Smooth muscle cell (in vitro differentiated cells): ENCODE measurements around the gene LMF2. TPM values are rescaled to one million over a fixed set of nuclear protein-coding genes. Genes with fewer than 3 reads are reported as not detected.
"Not testable (repeated sequence)": the region's sequence is repeated elsewhere in the genome, so short reads cannot be mapped to it uniquely, and the experiment has no call there.

ENCODE experiments used
- DNase-seq: peaks from one replicate; lab custom pipeline; 2025; ENCODE audit not compliant: unreplicated experiment; lab: John Stamatoyannopoulos, UW
- H2AFZ ChIP-seq: fragments of 200-600 bp; sonication (generic); 2 replicates; pipeline ENCODE4 v1.6.0; 2016; ENCODE audit warnings: antibody characterized with exemption, low read depth, mild to moderate bottlenecking
- H3F3A ChIP-seq: fragments of 200-600 bp; sonication (generic); 2 replicates; pipeline ENCODE4 v1.6.0; 2017; ENCODE audit warnings: antibody characterized with exemption, low read depth
- H3K27ac ChIP-seq: fragments of 200-600 bp; sonication (generic); 2 replicates; pipeline ENCODE4 v1.5.1; 2016; ENCODE audit warnings: low read depth, mild to moderate bottlenecking
- H3K27me3 ChIP-seq: fragments of 200-600 bp; sonication (generic); 2 replicates; pipeline ENCODE4 v1.6.1; 2016; ENCODE audit warnings: low read depth, mild to moderate bottlenecking
- H3K36me3 ChIP-seq: fragments of 200-600 bp; sonication (generic); 2 replicates; pipeline ENCODE4 v1.5.1; 2016; ENCODE audit warnings: low read depth
- H3K4me1 ChIP-seq: fragments of 200-600 bp; sonication (generic); 2 replicates; pipeline ENCODE4 v1.5.1; 2016; ENCODE audit warnings: low read depth
- H3K4me2 ChIP-seq: fragments of 200-600 bp; sonication (generic); 2 replicates; pipeline ENCODE4 v1.6.0; 2016; ENCODE audit warnings: mild to moderate bottlenecking
- H3K4me3 ChIP-seq: fragments of 200-600 bp; sonication (generic); 2 replicates; pipeline ENCODE4 v1.5.1; 2016; ENCODE audit warnings: mild to moderate bottlenecking
- H3K79me2 ChIP-seq: fragments of 200-600 bp; sonication (generic); 2 replicates; pipeline ENCODE4 v1.6.0; 2016; ENCODE audit warnings: low read depth, mild to moderate bottlenecking
- H3K9ac ChIP-seq: fragments of 200-600 bp; sonication (generic); 2 replicates; pipeline ENCODE4 v1.6.0; 2016; ENCODE audit warnings: low read depth
- H3K9me3 ChIP-seq: fragments of 200-600 bp; sonication (generic); replicated peaks from 2 replicates; pipeline ENCODE4 v1.5.1; 2016; ENCODE audit warnings: low read depth
- H4K20me1 ChIP-seq: fragments of 200-600 bp; sonication (generic); 2 replicates; pipeline ENCODE4 v1.6.0; 2016; ENCODE audit warnings: low read depth
- WGBS: methylation state at CpG from one replicate; pipeline ENCODE4 v1.1.7; 2016; ENCODE audit warnings: low lambda C conversion rate; 5-methylcytosine and 5-hydroxymethylcytosine counted together
- polyA plus RNA-seq: library from polyadenylated mRNA; unstranded; fragments of >200 nt; fragmentation: Nextera tagmentation; extraction: Ambion mirVana; gene quantifications from 2 replicates; pipeline ENCODE4 v1.2.1, GENCODE V29; 2016
- total RNA-seq: library from RNA; depleted of rRNA; stranded (reverse); fragments of >200 nt; gene quantifications from 2 replicates; pipeline ENCODE4 v1.2.3, GENCODE V29; 2014
- TF ChIP-seq, protein P1 (sequence below): fragments of 200-600 bp; sonication (generic); IDR thresholded peaks from 2 replicates; pipeline ENCODE4 v1.5.1; 2017; ENCODE audit warnings: borderline replicate concordance, mild to moderate bottlenecking, antibody characterized with exemption; ENCODE audit not compliant: insufficient read depth, poor library complexity, severe bottlenecking

The LMF2 gene
- total and polyA plus RNA-seq, 2 experiments from 2014 or later: 53.5 to 130 TPM

- H2AFZ ChIP-seq: no peak overlapping the region
- H3K4me3 ChIP-seq: no peak overlapping the region
- no peaks in the 10 kb centered on the region for H4K20me1 ChIP-seq
- no peaks in the 10 kb centered on the region for H3K36me3 ChIP-seq
- no peak for DNase-seq
- TF ChIP-seq, protein P1, sequence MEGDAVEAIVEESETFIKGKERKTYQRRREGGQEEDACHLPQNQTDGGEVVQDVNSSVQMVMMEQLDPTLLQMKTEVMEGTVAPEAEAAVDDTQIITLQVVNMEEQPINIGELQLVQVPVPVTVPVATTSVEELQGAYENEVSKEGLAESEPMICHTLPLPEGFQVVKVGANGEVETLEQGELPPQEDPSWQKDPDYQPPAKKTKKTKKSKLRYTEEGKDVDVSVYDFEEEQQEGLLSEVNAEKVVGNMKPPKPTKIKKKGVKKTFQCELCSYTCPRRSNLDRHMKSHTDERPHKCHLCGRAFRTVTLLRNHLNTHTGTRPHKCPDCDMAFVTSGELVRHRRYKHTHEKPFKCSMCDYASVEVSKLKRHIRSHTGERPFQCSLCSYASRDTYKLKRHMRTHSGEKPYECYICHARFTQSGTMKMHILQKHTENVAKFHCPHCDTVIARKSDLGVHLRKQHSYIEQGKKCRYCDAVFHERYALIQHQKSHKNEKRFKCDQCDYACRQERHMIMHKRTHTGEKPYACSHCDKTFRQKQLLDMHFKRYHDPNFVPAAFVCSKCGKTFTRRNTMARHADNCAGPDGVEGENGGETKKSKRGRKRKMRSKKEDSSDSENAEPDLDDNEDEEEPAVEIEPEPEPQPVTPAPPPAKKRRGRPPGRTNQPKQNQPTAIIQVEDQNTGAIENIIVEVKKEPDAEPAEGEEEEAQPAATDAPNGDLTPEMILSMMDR: no peak
- peaks cover 30% of the 10 kb centered on the region for H3K4me1 ChIP-seq
- H3K27me3 ChIP-seq: no peaks in the 10 kb centered on the region
- H3K27ac ChIP-seq: peak overlapping the region; percentile 100
- H3K9me3 ChIP-seq: no peaks in the 10 kb centered on the region
- WGBS: 87% methylated on average over 10 of the region's 10 CpGs
- peak overlapping the region; percentile 81 for H3K4me2 ChIP-seq
- H3K9ac ChIP-seq: peak overlapping the region; percentile 96
- peaks cover 12% of the 10 kb centered on the region for H3K79me2 ChIP-seq
- H3F3A ChIP-seq: peaks cover 28% of the 10 kb centered on the region
Measured at GRCh38 chr22:50540381-50540780, 32.9 kb upstream of the LMF2 start.

- Histone ChIP-seq H2AFZ (no peak overlapping the region), H3K27ac (peak overlapping the region; percentile 100), H3F3A (peaks cover 38% of the 10 kb centered on the region), H3K4me2 (peak overlapping the region; percentile 21), H3K36me3 (no peaks in the 10 kb centered on the region), H3K4me1 (peaks cover 31% of the 10 kb centered on the region), H3K79me2 (peaks cover 12% of the 10 kb centered on the region), H3K27me3 (no peaks in the 10 kb centered on the region), H3K9ac (peak overlapping the region; percentile 24), H3K4me3 (no peak overlapping the region), H4K20me1 (no peaks in the 10 kb centered on the region), H3K9me3 (no peaks in the 10 kb centered on the region)
- WGBS: 95% methylated on average over 13 of the region's 13 CpGs
- TF ChIP-seq, protein P1: no peak
- no peak for DNase-seq
Measured at GRCh38 chr22:50537765-50538164, 30.3 kb upstream of the LMF2 start.

- H3K79me2 ChIP-seq: peaks cover 12% of the 10 kb centered on the region
- no peak overlapping the region for H3K4me3 ChIP-seq
- H3K27me3 ChIP-seq: no peaks in the 10 kb centered on the region
- TF ChIP-seq, protein P1: no peak
- no peak for DNase-seq
- H3K4me2 ChIP-seq: no peak overlapping the region
- H3K36me3 ChIP-seq: no peaks in the 10 kb centered on the region
- H4K20me1 ChIP-seq: no peaks in the 10 kb centered on the region
- H3F3A ChIP-seq: peaks cover 46% of the 10 kb centered on the region
- H3K27ac ChIP-seq: no peak overlapping the region
- peaks cover 41% of the 10 kb centered on the region for H3K4me1 ChIP-seq
- H3K9me3 ChIP-seq: no peaks in the 10 kb centered on the region
- H2AFZ ChIP-seq: no peak overlapping the region
- no peak overlapping the region for H3K9ac ChIP-seq
- 91% methylated on average over 3 of the region's 3 CpGs for WGBS
Measured at GRCh38 chr22:50536226-50536625, 28.7 kb upstream of the LMF2 start.

GRCh38 chr22:50535113-50535512 is 27.6 kb upstream of the LMF2 start:
- no peak for DNase-seq
- Histone ChIP-seq H3K79me2 (peaks cover 12% of the 10 kb centered on the region), H3K9ac (no peak overlapping the region), H3K36me3 (no peaks in the 10 kb centered on the region), H3K27ac (peak overlapping the region; percentile 97), H3F3A (peaks cover 57% of the 10 kb centered on the region), H3K9me3 (no peaks in the 10 kb centered on the region), H3K27me3 (no peaks in the 10 kb centered on the region), H3K4me2 (no peak overlapping the region), H3K4me3 (no peak overlapping the region), H2AFZ (no peak overlapping the region), H3K4me1 (peaks cover 38% of the 10 kb centered on the region), H4K20me1 (no peaks in the 10 kb centered on the region)
- 97% methylated on average over 8 of the region's 8 CpGs for WGBS
- TF ChIP-seq, protein P1: no peak

DNA sequence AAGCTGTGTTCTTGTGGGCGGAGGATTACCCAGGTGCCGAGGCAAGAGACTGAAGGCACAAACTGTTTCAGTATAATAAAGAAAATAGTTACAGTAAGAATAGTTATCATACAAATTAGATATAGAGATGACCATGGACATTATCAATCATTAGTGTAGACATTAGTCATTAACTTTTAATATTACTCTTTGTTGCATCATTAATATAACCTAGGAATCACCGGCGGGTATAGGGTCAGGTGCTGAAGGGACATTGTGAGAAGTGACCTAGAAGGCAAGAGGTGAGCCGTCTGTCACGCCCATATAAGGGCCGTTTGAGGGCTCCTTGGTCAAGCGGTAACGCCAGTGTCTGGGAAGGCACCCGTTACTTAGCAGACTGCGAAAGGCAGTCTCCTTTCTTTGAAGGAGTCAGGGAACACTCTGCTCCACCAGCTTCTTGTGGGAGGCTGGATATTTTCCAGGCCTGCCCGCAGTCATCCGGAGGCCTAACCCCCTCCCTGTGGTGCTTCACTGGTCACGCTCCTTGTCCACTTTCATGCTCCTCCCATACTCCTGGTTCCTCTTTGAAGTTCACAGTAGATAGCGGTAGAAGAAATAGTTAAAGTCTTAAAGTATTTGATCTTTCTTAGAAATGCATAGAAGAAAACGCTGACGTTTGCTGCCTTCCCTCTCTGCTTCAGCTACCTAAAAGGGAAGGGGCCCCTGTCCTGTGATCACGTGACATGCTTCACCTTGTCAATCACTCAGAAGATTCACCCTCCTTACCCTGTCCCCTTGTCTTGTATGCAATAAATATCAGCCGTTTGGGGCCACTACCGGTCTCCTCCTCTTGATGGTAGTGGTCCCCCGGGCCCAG is 26.6 kb upstream of the LMF2 start:
- Histone ChIP-seq H3K4me1 (peaks cover 34% of the 10 kb centered on the region), H3K79me2 (peaks cover 12% of the 10 kb centered on the region), H3F3A (peaks cover 56% of the 10 kb centered on the region), H3K4me2 (peak overlapping the region; percentile 98), H3K9ac (peak overlapping the region; percentile 82), H3K27ac (peak overlapping the region; percentile 97), H3K4me3 (peak overlapping the region; percentile 14)
- not testable (repeated sequence) for DNase-seq, H3K9me3 ChIP-seq, H3K27me3 ChIP-seq, H4K20me1 ChIP-seq, H3K36me3 ChIP-seq, H2AFZ ChIP-seq
- WGBS: 22% methylated on average over 21 of the region's 21 CpGs
